ENCODE results near the gene SLC13A3.

The SLC13A3 gene

GRCh38 chr20:46689082-46689753 lies 38.0 kb upstream of the SLC13A3 start, which contains the start of gene TP53RK:
TSS of gene TP53RK (minus strand) at chr20:46689444. CDS start at chr20:46689414, 30 bp downstream.
- Histone ChIP-seq H3K4me1 (ENCODE audit: insufficient read depth, low read length) (peaks cover 12% of the 10 kb centered on the region; the same call in 1 of the 2 replicates), H3K4me3 (ENCODE audit: low read length) (peak within 1 kb of the TSS; percentile 97), H3K27ac (ENCODE audit: low read length) (peak within 1 kb of the TSS; percentile 75), H3K9ac (ENCODE audit: low read depth, low read length) (peak within 1 kb of the TSS; percentile 88), H3K36me3 (ENCODE audit: insufficient read depth, low read depth, low read length) (peaks cover 27% of the 10 kb centered on the region), H3K27me3 (ENCODE audit: insufficient read depth, low read length) (no peaks in the 10 kb centered on the region), H3K9me3 (ENCODE audit: insufficient read depth, low read depth, low read length) (no peaks in the 10 kb centered on the region; the same call in 1 of the 2 replicates)

GRCh38 chr20:46688151-46689081 lies 37.2 kb upstream of the SLC13A3 start:
- Histone ChIP-seq H3K9ac (ENCODE audit: low read depth, low read length) (peak overlapping the region; percentile 88), H3K27ac (ENCODE audit: low read length) (peak overlapping the region; percentile 75), H3K9me3 (ENCODE audit: insufficient read depth, low read depth, low read length) (no peaks in the 10 kb centered on the region; the same call in 1 of the 2 replicates), H3K4me3 (ENCODE audit: low read length) (peak overlapping the region; percentile 97), H3K4me1 (ENCODE audit: insufficient read depth, low read length) (peaks cover 18% of the 10 kb centered on the region; the same call in 1 of the 2 replicates), H3K36me3 (ENCODE audit: insufficient read depth, low read depth, low read length) (peaks cover 27% of the 10 kb centered on the region), H3K27me3 (ENCODE audit: insufficient read depth, low read length) (no peaks in the 10 kb centered on the region)

GRCh38 chr20:46683939-46684750 lies 32.9 kb upstream of the SLC13A3 start:
- H3K27ac ChIP-seq (ENCODE audit: low read length), result peak overlapping the region; percentile 66

GRCh38 chr20:46683668-46683938 lies 32.3 kb upstream of the SLC13A3 start:
- Histone ChIP-seq H3K4me3 (ENCODE audit: low read length) (peak overlapping the region; percentile 80), H3K9ac (ENCODE audit: low read depth, low read length) (peak overlapping the region; percentile 90; the same call in 1 of the 2 replicates), H3K27ac (ENCODE audit: low read length) (no peak overlapping the region), H3K27me3 (ENCODE audit: insufficient read depth, low read length) (no peaks in the 10 kb centered on the region), H3K36me3 (ENCODE audit: insufficient read depth, low read depth, low read length) (peaks cover 40% of the 10 kb centered on the region), H3K9me3 (ENCODE audit: insufficient read depth, low read depth, low read length) (no peaks in the 10 kb centered on the region; the same call in 1 of the 2 replicates), H3K4me1 (ENCODE audit: insufficient read depth, low read length) (peaks cover 35% of the 10 kb centered on the region)

More at GRCh38 chr20:46683939-46684750, 32.9 kb upstream of the SLC13A3 start:
- Histone ChIP-seq H3K27me3 (ENCODE audit: insufficient read depth, low read length) (no peaks in the 10 kb centered on the region), H3K4me1 (ENCODE audit: insufficient read depth, low read length) (peaks cover 35% of the 10 kb centered on the region), H3K9ac (ENCODE audit: low read depth, low read length) (peak overlapping the region; percentile 90; the same call in 1 of the 2 replicates), H3K36me3 (ENCODE audit: insufficient read depth, low read depth, low read length) (peaks cover 40% of the 10 kb centered on the region), H3K4me3 (ENCODE audit: low read length) (peak overlapping the region; percentile 80), H3K9me3 (ENCODE audit: insufficient read depth, low read depth, low read length) (no peaks in the 10 kb centered on the region; the same call in 1 of the 2 replicates)

GRCh38 chr20:46683011-46683667 lies 31.9 kb upstream of the SLC13A3 start:
- H3K27ac ChIP-seq (ENCODE audit: low read length), result no peak overlapping the region

GRCh38 chr20:46682063-46682821 lies 31.0 kb upstream of the SLC13A3 start:
- Histone ChIP-seq H3K36me3 (ENCODE audit: insufficient read depth, low read depth, low read length) (peaks cover 44% of the 10 kb centered on the region), H3K27ac (ENCODE audit: low read length) (no peak overlapping the region), H3K9me3 (ENCODE audit: insufficient read depth, low read depth, low read length) (no peaks in the 10 kb centered on the region; the same call in 1 of the 2 replicates), H3K4me1 (ENCODE audit: insufficient read depth, low read length) (peaks cover 25% of the 10 kb centered on the region), H3K4me3 (ENCODE audit: low read length) (no peak overlapping the region; the same call in 1 of the 2 replicates), H3K9ac (ENCODE audit: low read depth, low read length) (no peak overlapping the region; the same call in 1 of the 2 replicates), H3K27me3 (ENCODE audit: insufficient read depth, low read length) (no peaks in the 10 kb centered on the region)

More at GRCh38 chr20:46683011-46683667, 31.9 kb upstream of the SLC13A3 start:
- H3K27me3 ChIP-seq (ENCODE audit: insufficient read depth, low read length), result no peaks in the 10 kb centered on the region
- peaks cover 44% of the 10 kb centered on the region for H3K36me3 ChIP-seq (ENCODE audit: insufficient read depth, low read depth, low read length)
- H3K9me3 ChIP-seq (ENCODE audit: insufficient read depth, low read depth, low read length), result no peaks in the 10 kb centered on the region; the same call in 1 of the 2 replicates
- H3K4me1 ChIP-seq (ENCODE audit: insufficient read depth, low read length), result peaks cover 30% of the 10 kb centered on the region
- H3K4me3 ChIP-seq (ENCODE audit: low read length), result peak overlapping the region; percentile 80
- peak overlapping the region; percentile 90; the same call in 1 of the 2 replicates for H3K9ac ChIP-seq (ENCODE audit: low read depth, low read length)

GRCh38 chr20:46681032-46681854 lies 30.0 kb upstream of the SLC13A3 start:
- Histone ChIP-seq H3K36me3 (ENCODE audit: insufficient read depth, low read depth, low read length) (peaks cover 34% of the 10 kb centered on the region), H3K4me1 (ENCODE audit: insufficient read depth, low read length) (peaks cover 25% of the 10 kb centered on the region), H3K27me3 (ENCODE audit: insufficient read depth, low read length) (no peaks in the 10 kb centered on the region), H3K9ac (ENCODE audit: low read depth, low read length) (no peak overlapping the region), H3K27ac (ENCODE audit: low read length) (no peak overlapping the region), H3K9me3 (ENCODE audit: insufficient read depth, low read depth, low read length) (no peaks in the 10 kb centered on the region; the same call in 1 of the 2 replicates), H3K4me3 (ENCODE audit: low read length) (no peak overlapping the region)

GRCh38 chr20:46680684-46681031 lies 29.4 kb upstream of the SLC13A3 start:
- Histone ChIP-seq H3K4me1 (ENCODE audit: insufficient read depth, low read length) (peaks cover 25% of the 10 kb centered on the region), H3K36me3 (ENCODE audit: insufficient read depth, low read depth, low read length) (peaks cover 29% of the 10 kb centered on the region), H3K4me3 (ENCODE audit: low read length) (no peak overlapping the region), H3K27ac (ENCODE audit: low read length) (no peak overlapping the region), H3K9ac (ENCODE audit: low read depth, low read length) (no peak overlapping the region), H3K27me3 (ENCODE audit: insufficient read depth, low read length) (no peaks in the 10 kb centered on the region), H3K9me3 (ENCODE audit: insufficient read depth, low read depth, low read length) (no peaks in the 10 kb centered on the region; the same call in 1 of the 2 replicates)

GRCh38 chr20:46678516-46678915 lies 27.3 kb upstream of the SLC13A3 start:
- Histone ChIP-seq H3K4me3 (ENCODE audit: low read length) (no peak overlapping the region), H3K27me3 (ENCODE audit: insufficient read depth, low read length) (no peaks in the 10 kb centered on the region), H3K9me3 (ENCODE audit: insufficient read depth, low read depth, low read length) (no peaks in the 10 kb centered on the region), H3K9ac (ENCODE audit: low read depth, low read length) (no peak overlapping the region), H3K36me3 (ENCODE audit: insufficient read depth, low read depth, low read length) (peaks cover 17% of the 10 kb centered on the region), H3K4me1 (ENCODE audit: insufficient read depth, low read length) (peaks cover 20% of the 10 kb centered on the region), H3K27ac (ENCODE audit: low read length) (no peak overlapping the region)

- Histone ChIP-seq H3K9me3 (ENCODE audit: insufficient read depth, low read depth, low read length) (no peaks in the 10 kb centered on the region), H3K27ac (ENCODE audit: low read length) (no peak overlapping the region), H3K4me1 (ENCODE audit: insufficient read depth, low read length) (peaks cover 13% of the 10 kb centered on the region), H3K9ac (ENCODE audit: low read depth, low read length) (no peak overlapping the region), H3K27me3 (ENCODE audit: insufficient read depth, low read length) (no peaks in the 10 kb centered on the region), H3K4me3 (ENCODE audit: low read length) (no peak overlapping the region), H3K36me3 (ENCODE audit: insufficient read depth, low read depth, low read length) (peaks cover 17% of the 10 kb centered on the region)
These were observed 26.3 kb upstream of the SLC13A3 start for GRCh38 chr20:46677608-46678007.
